Adrenal gland (tissue), 12 donors: ENCODE results near the gene NDC1. TPM values are rescaled to one million over a fixed set of nuclear protein-coding genes. Genes with fewer than 3 reads are reported as not detected.
"Not testable (repeated sequence)": the region's sequence is repeated elsewhere in the genome, so short reads cannot be mapped to it uniquely, and the experiment has no call there.

Experiments
- DNase-seq, 7 donors: peaks; one replicate each; pipeline ENCODE4 v3.0.0-alpha.2; 2019 to 2020
- H3K27ac ChIP-seq, 5 donors: fragments of 200-600 bp; sonication (generic) in 4 of 5; 1 replicate in 3 of 5; 2 replicates in 2 of 5; pipeline versions ENCODE4 v1.5.1 to v1.8.0; 2016 to 2020; ENCODE audit warnings: mild to moderate bottlenecking in 1 of 5
- H3K27me3 ChIP-seq: fragments of 200-600 bp; 2 replicates; pipeline ENCODE4 v1.8.0; 2021
- H3K36me3 ChIP-seq, 2 donors: fragments of 200-600 bp; replicated peaks in 1 of 2; 1 replicate in 1 of 2; 2 replicates in 1 of 2; pipeline versions ENCODE4 v1.5.1 to v1.8.0; 2018 to 2022
- H3K4me1 ChIP-seq, 2 donors: fragments of 200-600 bp; replicated peaks in 1 of 2; 1 replicate in 1 of 2; 2 replicates in 1 of 2; pipeline versions ENCODE4 v1.5.1 to v1.8.0; 2018 to 2021
- H3K4me3 ChIP-seq, 4 donors: fragments of 200-600 bp; sonication (generic) in 3 of 4; one replicate each; pipeline ENCODE4 v1.5.1; 2016 to 2018
- H3K9me3 ChIP-seq, 3 donors: fragments of 200-600 bp; sonication (generic) in 1 of 3; replicated peaks in 1 of 3; 1 replicate in 2 of 3; 2 replicates in 1 of 3; pipeline versions ENCODE4 v1.5.1 to v1.8.0; 2016 to 2021
- POLR2A ChIP-seq, 2 donors: fragments of 450-650 bp; IDR thresholded peaks; one replicate each; pipeline ENCODE4 v1.6.1; 2017; ENCODE audit warnings: antibody characterized with exemption in 2 of 2, mild to moderate bottlenecking in 2 of 2, moderate library complexity in 1 of 2
- WGBS, 4 donors: extraction: QIAGEN DNeasy Blood & Tissue Kit in 2 of 4; methylation state at CpG; one replicate each; pipeline versions ENCODE4 v1.1.5 to v1.1.7; 2013 to 2017; 5-methylcytosine and 5-hydroxymethylcytosine counted together
- intact Hi-C, 2 donors: fragments of 100-400 bp; cut with DNase I; formaldehyde crosslinking; loops; one replicate each; pipeline versions ENCODE4 v1.14.1 to v1.15.0; 2022 to 2023
- polyA plus RNA-seq, 3 donors: library from polyadenylated mRNA; stranded (reverse); fragments of 200-250 nt in 2 of 3; fragments of 350-450 nt in 1 of 3; fragmentation: Illumina TruSeq in 1 of 3; extraction: RNeasy Lipid Tissue Mini Kit (QIAGEN cat#74804) in 1 of 3; gene quantifications; one replicate each; pipeline ENCODE4 v1.2.3, GENCODE V29; 2013 to 2014
- total RNA-seq, 9 donors: library from RNA; depleted of rRNA in 4 of 9; stranded (reverse); fragments of >200 nt in 4 of 9; fragments of 120-200 nt in 1 of 9; fragmentation: NEBNext Ultra II Directional in 1 of 9; extraction: Animal tissue kit (Norgen Biotek cat#: 25700) in 1 of 9; gene quantifications; one replicate each; pipeline versions ENCODE4 v1.1.0 to v1.2.4, GENCODE V29; 2013 to 2023
- TF ChIP-seq, protein P1 (sequence below), 6 experiments: fragments of 450-650 bp in 4 of 6; fragments of 200-600 bp in 2 of 6; sonication (generic) in 1 of 6; IDR thresholded peaks; 1 replicate in 5 of 6; 2 replicates in 1 of 6; pipeline versions ENCODE4 v1.5.1 to v1.8.0; 2016 to 2021; ENCODE audit warnings: antibody characterized with exemption in 6 of 6, mild to moderate bottlenecking in 2 of 6, moderate library complexity in 1 of 6
- donor health status: healthy with polysubstance abuse.
- donor health status: Bipolar disorder and iron deficiency.
- donor health status: DM: yes; HTN: yes; CAD: no.
- donor health status: DM: no; HTN: no; CAD: no.
- donor health status: DM: no; HTN: no; CAD: no.
- donor health status: DM: yes; HTN: yes; CAD: no.

The NDC1 gene
- total and polyA plus RNA-seq, 12 donors: 2.9 to 21.9 (median 10.4) TPM

DNA sequence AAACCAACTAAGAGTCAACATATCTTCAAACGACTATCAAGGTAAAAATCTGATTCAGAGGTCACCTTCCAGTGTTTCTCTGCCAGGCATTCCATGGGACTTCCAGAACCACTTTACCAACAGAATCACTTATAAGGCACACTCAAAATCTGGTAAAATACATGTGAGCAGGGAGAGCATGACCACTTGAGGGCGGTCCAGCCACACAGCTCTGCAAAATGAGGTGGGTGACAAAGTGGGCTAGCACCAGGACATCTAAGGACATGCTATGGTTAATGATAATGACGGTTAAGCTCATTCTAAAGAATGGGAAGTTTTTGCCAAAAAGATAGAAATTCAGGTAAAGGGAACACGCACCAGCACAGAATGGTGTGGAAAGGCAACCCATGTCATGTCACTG is 74.6 kb downstream of the NDC1 start:
- no peak for DNase-seq
- Histone ChIP-seq H3K4me1 (peaks cover 0 to 13% of the 10 kb centered on the region in 2 donors), H3K4me3 (no peak overlapping the region), H3K9me3 (no peaks in the 10 kb centered on the region), H3K36me3 (no peaks in the 10 kb centered on the region), H3K27ac (no peak overlapping the region), H3K27me3 (no peaks in the 10 kb centered on the region)
- TF ChIP-seq POLR2A (IDR thresholded peaks at IDR 0.05): no peak
- TF ChIP-seq, protein P1, sequence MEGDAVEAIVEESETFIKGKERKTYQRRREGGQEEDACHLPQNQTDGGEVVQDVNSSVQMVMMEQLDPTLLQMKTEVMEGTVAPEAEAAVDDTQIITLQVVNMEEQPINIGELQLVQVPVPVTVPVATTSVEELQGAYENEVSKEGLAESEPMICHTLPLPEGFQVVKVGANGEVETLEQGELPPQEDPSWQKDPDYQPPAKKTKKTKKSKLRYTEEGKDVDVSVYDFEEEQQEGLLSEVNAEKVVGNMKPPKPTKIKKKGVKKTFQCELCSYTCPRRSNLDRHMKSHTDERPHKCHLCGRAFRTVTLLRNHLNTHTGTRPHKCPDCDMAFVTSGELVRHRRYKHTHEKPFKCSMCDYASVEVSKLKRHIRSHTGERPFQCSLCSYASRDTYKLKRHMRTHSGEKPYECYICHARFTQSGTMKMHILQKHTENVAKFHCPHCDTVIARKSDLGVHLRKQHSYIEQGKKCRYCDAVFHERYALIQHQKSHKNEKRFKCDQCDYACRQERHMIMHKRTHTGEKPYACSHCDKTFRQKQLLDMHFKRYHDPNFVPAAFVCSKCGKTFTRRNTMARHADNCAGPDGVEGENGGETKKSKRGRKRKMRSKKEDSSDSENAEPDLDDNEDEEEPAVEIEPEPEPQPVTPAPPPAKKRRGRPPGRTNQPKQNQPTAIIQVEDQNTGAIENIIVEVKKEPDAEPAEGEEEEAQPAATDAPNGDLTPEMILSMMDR (IDR thresholded peaks at IDR 0.05): no peak
- WGBS, 4 donors: 80 to 93% (median 86%) methylated on average over 4 of the region's 4 CpGs
- intact Hi-C loops: no loop called here

DNA sequence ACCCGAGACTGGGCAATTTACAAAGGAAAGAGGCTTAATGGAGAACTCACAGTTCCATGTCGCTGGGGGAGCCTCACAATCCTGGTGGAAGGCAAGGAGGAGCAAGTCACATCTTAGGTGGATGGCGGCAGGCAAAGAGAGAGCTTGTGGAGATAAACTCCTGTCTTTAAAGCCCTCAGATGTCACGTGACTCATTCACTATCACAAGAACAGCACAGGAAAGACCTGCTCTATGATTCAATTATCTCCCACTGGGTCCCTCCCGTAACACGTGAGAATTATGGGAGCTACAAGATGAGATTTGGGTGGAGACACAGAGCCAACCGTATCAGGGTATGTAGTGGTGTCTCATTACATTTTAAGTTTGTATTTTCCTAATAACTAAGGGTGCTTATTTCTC is 77.6 kb downstream of the NDC1 start:
- H3K9me3 ChIP-seq, H3K27ac ChIP-seq, H3K4me3 ChIP-seq, DNase-seq, H3K27me3 ChIP-seq, H3K4me1 ChIP-seq, intact Hi-C loops, H3K36me3 ChIP-seq: not testable (repeated sequence)
- WGBS, 4 donors: 74 to 88% (median 83%) methylated on average over 7 of the region's 7 CpGs

DNA sequence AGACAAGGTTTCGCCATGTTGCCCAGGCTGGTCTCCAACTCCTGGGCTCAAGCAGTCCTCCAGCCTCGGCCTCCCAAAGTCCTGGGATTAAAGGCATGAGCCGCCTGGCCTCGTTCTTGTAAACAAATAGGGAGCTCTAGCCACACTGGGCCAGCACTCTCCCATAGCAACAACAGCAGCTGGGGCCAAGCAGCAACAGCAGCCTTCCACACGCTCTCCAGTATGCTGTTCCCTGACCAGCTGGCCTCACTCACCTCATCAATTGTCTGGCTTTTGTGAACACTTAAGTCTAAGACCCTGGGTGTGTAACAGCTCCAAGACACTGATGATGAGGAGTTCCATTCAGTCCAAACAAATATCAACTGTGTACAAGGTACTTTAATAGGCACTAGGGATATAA is 82.2 kb downstream of the NDC1 start:
- Histone ChIP-seq H3K9me3 (no peaks in the 10 kb centered on the region), H3K4me1 (no peaks in the 10 kb centered on the region), H3K4me3 (no peak overlapping the region), H3K27ac (no peak overlapping the region), H3K27me3 (no peaks in the 10 kb centered on the region), H3K36me3 (no peaks in the 10 kb centered on the region)
- WGBS, 4 donors: 86 to 98% (median 91%) methylated on average over 5 of the region's 5 CpGs
- no peak for DNase-seq
- intact Hi-C loops: loop anchor here (2.0 to 5.0 kb wide), 2 partner anchors 269 to 274 kb away; no protein-coding TSS in a partner anchor
- TF ChIP-seq POLR2A (IDR thresholded peaks at IDR 0.05): no peak
- TF ChIP-seq, protein P1 (IDR thresholded peaks at IDR 0.05): no peak

DNA sequence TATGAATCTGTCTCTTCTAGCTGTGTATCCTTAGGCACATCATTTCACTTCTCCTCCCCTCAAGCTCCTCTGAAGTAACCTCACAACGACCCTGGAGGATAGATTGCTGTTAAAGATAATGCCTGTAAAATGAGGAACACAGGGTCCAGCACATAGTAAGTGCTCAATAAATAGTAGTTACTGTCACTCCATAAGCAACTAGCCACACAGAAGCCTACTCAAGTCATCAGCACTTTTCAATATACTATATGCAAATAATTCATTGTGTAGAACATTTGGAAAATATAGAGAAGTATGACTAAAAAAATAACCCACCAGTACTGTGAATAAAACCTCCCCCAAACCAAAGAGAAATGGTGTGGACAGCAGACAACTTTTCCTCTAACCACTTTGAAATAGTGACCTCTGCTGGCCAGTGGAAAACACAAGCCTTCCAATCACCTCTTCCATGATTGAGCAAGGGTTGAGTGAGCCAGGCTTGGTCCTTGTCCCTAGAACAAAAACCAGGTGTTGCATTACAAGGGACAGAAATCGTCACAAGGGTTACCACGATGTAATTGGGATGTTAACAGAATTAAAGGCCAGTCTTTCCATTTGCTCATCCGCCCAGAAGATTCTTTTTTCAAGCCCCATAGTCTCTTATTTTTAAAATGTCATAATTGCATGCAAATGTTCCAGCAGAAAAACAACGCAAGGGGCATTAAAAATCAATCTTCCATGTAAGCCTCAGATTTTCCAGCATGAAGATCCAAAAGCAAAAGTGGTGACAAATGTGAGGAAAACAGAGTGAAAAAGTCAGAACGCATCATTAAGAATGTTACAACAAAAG is 83.4 kb downstream of the NDC1 start:
- DNase-seq: peak; percentile 37 to 70 (median 59)
- H3K9me3 ChIP-seq: no peaks in the 10 kb centered on the region
- TF ChIP-seq, protein P1 (IDR thresholded peaks at IDR 0.05): peak; percentile 44 to 70 (median 63)
- TF ChIP-seq POLR2A (IDR thresholded peaks at IDR 0.05): no peak
- WGBS, 4 donors: 45 to 52% (median 50%) methylated on average over 6 of the region's 6 CpGs
- H3K4me1 ChIP-seq: no peaks in the 10 kb centered on the region
- H3K27ac ChIP-seq: no peak overlapping the region
- H3K4me3 ChIP-seq: no peak overlapping the region
- intact Hi-C loops: loop anchor here (2.0 to 5.0 kb wide), 2 partner anchors 268 to 272 kb away; no protein-coding TSS in a partner anchor
- no peaks in the 10 kb centered on the region for H3K27me3 ChIP-seq
- no peaks in the 10 kb centered on the region for H3K36me3 ChIP-seq

DNA sequence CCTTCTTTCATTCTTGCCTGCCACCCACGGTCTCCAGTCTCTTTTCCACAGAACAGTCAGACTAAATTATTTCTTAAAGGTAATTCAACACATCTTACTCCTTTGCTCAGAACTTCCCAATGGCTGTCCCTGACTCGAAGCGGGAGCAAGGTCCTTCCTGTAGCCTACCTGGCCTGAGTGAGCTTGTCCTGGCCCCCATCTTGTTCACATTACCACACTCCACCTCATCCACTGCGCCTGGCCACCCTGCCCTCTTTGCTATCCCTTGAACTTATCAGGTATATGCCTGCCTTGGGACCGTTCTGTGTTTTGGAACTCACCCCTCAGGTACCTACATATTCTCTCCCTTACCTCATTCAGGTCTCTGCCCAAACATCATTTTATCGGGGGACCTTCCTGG is 85.8 kb downstream of the NDC1 start:
- TF ChIP-seq, protein P1 (IDR thresholded peaks at IDR 0.05): no peak
- TF ChIP-seq POLR2A (IDR thresholded peaks at IDR 0.05): no peak
- Histone ChIP-seq H3K27ac (no peak overlapping the region), H3K27me3 (no peaks in the 10 kb centered on the region), H3K9me3 (no peaks in the 10 kb centered on the region), H3K36me3 (no peaks in the 10 kb centered on the region), H3K4me1 (no peaks in the 10 kb centered on the region), H3K4me3 (no peak overlapping the region)
- WGBS, 4 donors: 81 to 91% (median 86%) methylated on average over 6 of the region's 6 CpGs
- DNase-seq: no peak
- intact Hi-C loops: no loop called here
